GM12892 (cell line): ENCODE measurements around the gene ASXL2.

Experiments used
- POLR2A ChIP-seq: IDR thresholded peaks from 2 replicates; pipeline ENCODE4 v1.6.1; 2011; ENCODE audit warnings: low read depth, low read length, control low read depth
- POLR2AphosphoS5 ChIP-seq: IDR thresholded peaks from 2 replicates; pipeline ENCODE4 v1.6.1; 2011; ENCODE audit warnings: low read depth, low read length, control low read depth

DNA sequence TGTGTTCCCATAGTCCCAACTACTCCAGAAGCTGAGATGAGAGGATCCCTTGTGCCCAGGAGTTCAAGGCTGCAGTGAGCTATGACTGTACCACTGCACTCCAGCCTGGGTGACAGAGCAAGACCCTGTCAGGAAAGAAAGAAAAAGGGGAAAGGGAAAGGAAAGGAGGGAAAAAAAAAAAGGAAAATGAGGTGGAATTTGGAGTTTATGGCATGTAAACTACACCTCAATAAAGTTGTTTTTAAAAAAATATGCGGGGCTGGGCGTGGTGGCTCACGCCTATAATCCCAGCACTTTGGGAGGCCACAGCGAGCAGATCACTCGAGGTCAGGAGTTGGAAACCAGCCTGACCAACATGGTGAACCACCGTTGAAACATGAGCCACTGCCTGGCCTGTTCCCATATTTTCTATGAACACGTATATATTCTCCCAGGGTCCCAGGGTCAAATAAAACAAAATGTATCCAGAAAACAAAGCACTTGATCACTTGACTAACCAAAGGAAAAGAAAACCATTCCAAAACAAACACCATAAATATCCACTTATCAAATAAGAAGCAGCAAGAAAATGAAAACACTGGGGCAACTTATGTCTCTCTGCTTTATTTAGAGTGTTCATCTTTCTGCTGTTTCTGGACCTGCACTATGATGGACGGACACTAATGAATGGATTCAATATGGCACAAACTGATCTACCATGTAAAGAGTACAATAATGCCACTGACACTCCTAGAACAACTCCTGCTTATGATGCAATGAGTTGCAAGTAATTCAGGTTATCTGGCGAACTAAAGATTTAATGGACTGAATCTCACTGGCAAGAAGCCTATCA is 56.8 kb downstream of the ASXL2 start:
- no peak for TF ChIP-seq POLR2A
- no peak for TF ChIP-seq POLR2AphosphoS5
